Glutamatergic neuron (in vitro differentiated cells): ENCODE measurements around the gene ANKRD26. TPM values are rescaled to one million over a fixed set of nuclear protein-coding genes. Genes with fewer than 3 reads are reported as not detected.

ENCODE experiments used
- DNase-seq: peaks from one replicate; pipeline ENCODE4 v3.0.0; 2022
- H3K27ac Mint-ChIP-seq: one replicate; pipeline ENCODE4 v1.8.0; 2020; ENCODE audit warnings: mild to moderate bottlenecking, mixed read lengths, inconsistent platforms; ENCODE audit not compliant: unreplicated experiment
- H3K27me3 Mint-ChIP-seq: one replicate; pipeline ENCODE4 v1.8.0; 2020; ENCODE audit warnings: mild to moderate bottlenecking, moderate library complexity, mixed read lengths, inconsistent platforms; ENCODE audit not compliant: unreplicated experiment
- H3K36me3 Mint-ChIP-seq: one replicate; pipeline ENCODE4 v1.8.0; 2020; ENCODE audit warnings: mild to moderate bottlenecking, mixed read lengths, inconsistent platforms; ENCODE audit not compliant: unreplicated experiment
- H3K4me1 Mint-ChIP-seq: one replicate; pipeline ENCODE4 v1.8.0; 2020; ENCODE audit warnings: mild to moderate bottlenecking, low read depth, mixed read lengths, inconsistent platforms; ENCODE audit not compliant: unreplicated experiment
- H3K4me3 Mint-ChIP-seq: one replicate; pipeline ENCODE4 v1.8.0; 2020; ENCODE audit warnings: mild to moderate bottlenecking, mixed read lengths, inconsistent platforms; ENCODE audit not compliant: unreplicated experiment
- H3K9me3 Mint-ChIP-seq: one replicate; pipeline ENCODE4 v1.8.0; 2020; ENCODE audit warnings: mild to moderate bottlenecking, moderate library complexity, mixed read lengths, inconsistent platforms; ENCODE audit not compliant: unreplicated experiment
- CTCF ChIP-seq: fragments of 200-600 bp; sonication (generic); IDR thresholded peaks from one replicate; pipeline ENCODE4 v1.5.0; 2021; ENCODE audit not compliant: partially characterized antibody, unreplicated experiment
- total RNA-seq: library from RNA; stranded (reverse); fragmentation: NEBNext Ultra II Directional; extraction: Animal tissue kit (Norgen Biotek cat#: 25700); gene quantifications from one replicate; pipeline ENCODE4 v1.2.1, GENCODE V29; 2021; ENCODE audit not compliant: unreplicated experiment

The ANKRD26 gene
- total RNA-seq, 1 donor from 2014 or later = 17.0 TPM

GRCh38 chr10:27088119-27089044, 11.9 kb downstream of the ANKRD26 start:
- Mint-ChIP-seq H3K36me3 (no peaks in the 10 kb centered on the region), H3K9me3 (no peaks in the 10 kb centered on the region), H3K4me3 (no peak overlapping the region), H3K4me1 (no peaks in the 10 kb centered on the region), H3K27ac (no peak overlapping the region), H3K27me3 (no peaks in the 10 kb centered on the region)
- DNase-seq = no peak
- TF ChIP-seq CTCF = no peak

GRCh38 chr10:27072436-27073114, 27.7 kb downstream of the ANKRD26 start:
- Mint-ChIP-seq H3K4me1 (no peaks in the 10 kb centered on the region), H3K27ac (no peak overlapping the region), H3K4me3 (no peak overlapping the region), H3K27me3 (no peaks in the 10 kb centered on the region), H3K9me3 (no peaks in the 10 kb centered on the region), H3K36me3 (peaks cover 18% of the 10 kb centered on the region)
- no peak for DNase-seq
- TF ChIP-seq CTCF = no peak

GRCh38 chr10:27068217-27068891, 31.9 kb downstream of the ANKRD26 start:
- TF ChIP-seq CTCF = no peak
- Mint-ChIP-seq H3K9me3 (peaks cover 2% of the 10 kb centered on the region), H3K4me3 (no peak overlapping the region), H3K27ac (no peak overlapping the region), H3K27me3 (no peaks in the 10 kb centered on the region), H3K36me3 (peaks cover 16% of the 10 kb centered on the region), H3K4me1 (no peaks in the 10 kb centered on the region)
- DNase-seq = no peak

GRCh38 chr10:27065084-27065483, 35.2 kb downstream of the ANKRD26 start:
- no peak overlapping the region for H3K27ac Mint-ChIP-seq

More at GRCh38 chr10:27065084-27065483, 35.2 kb downstream of the ANKRD26 start:
- peaks cover 12% of the 10 kb centered on the region for H3K36me3 Mint-ChIP-seq
- H3K4me1 Mint-ChIP-seq = no peaks in the 10 kb centered on the region
- peaks cover 2% of the 10 kb centered on the region for H3K9me3 Mint-ChIP-seq
- no peak for DNase-seq
- no peak overlapping the region for H3K4me3 Mint-ChIP-seq
- no peaks in the 10 kb centered on the region for H3K27me3 Mint-ChIP-seq
- no peak for TF ChIP-seq CTCF
